Endometrial microvascular endothelial cells (primary cell): ENCODE measurements around the gene BAZ1A. TPM values are rescaled to one million over a fixed set of nuclear protein-coding genes. Genes with fewer than 3 reads are reported as not detected.

ENCODE experiments used
- in situ Hi-C: cut with HindIII; loops from 2 replicates; pipeline ENCODE4 v1.10.0; 2017; ENCODE audit warnings: low sequenced_read_pairs, low pct_unique_long_range_greater_than_20kb; ENCODE audit errors: inconsistent ontology term
- total RNA-seq: library from RNA; depleted of rRNA; stranded (reverse); fragments of >200 nt; gene quantifications from one replicate; pipeline ENCODE4 v1.2.3, GENCODE V29; 2015; ENCODE audit errors: inconsistent ontology term

BAZ1A gene
- total RNA-seq, 1 donor from 2014 or later: 45.0 TPM

GRCh38 chr14:34707722-34708121 lies 167.4 kb downstream of the BAZ1A start:
- in situ Hi-C loops: no loop called here

Other genes starting within 250 kb of the BAZ1A start
- gene SNX6, start 245.2 kb downstream of the BAZ1A start, total RNA-seq: 298 TPM
- 89.3 TPM for gene CFL2, start 160.8 kb downstream of the BAZ1A start, total RNA-seq
- gene SRP54, start 107.6 kb upstream of the BAZ1A start, total RNA-seq: 74.1 TPM
- 48.3 TPM for gene FAM177A1, start 170.9 kb upstream of the BAZ1A start, total RNA-seq
- 44.8 TPM for gene PPP2R3C, start 246.6 kb upstream of the BAZ1A start, total RNA-seq
- 36.1 TPM for gene PRORP, start 247.2 kb upstream of the BAZ1A start, total RNA-seq